ENCODE data around the gene RAB3D.
"Not testable (repeated sequence)": the region's sequence is repeated elsewhere in the genome, so short reads cannot be mapped to it uniquely, and the experiment has no call there.

RAB3D gene

DNA sequence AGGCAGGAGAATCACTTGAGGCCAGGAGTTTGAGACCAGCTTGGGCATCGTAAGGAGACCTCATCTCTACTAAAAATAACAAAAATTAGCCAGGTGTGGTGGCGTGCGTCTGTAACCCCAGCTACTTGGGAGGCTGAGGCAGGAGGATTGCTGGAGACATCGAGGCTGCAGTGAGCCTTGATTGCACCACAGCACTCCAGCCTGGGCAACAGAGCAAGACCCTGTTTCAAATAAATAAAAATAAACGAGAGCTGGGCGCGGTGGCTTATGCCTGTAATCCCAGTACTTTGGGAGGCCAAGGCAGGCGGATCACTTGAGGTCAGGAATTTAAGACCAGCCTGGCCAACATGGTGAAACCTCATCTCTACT, 626 bp upstream of the RAB3D start:
- in situ Hi-C loops (cut with MboI; ENCODE audit: low sequenced_read_pairs) = not testable (repeated sequence)

DNA sequence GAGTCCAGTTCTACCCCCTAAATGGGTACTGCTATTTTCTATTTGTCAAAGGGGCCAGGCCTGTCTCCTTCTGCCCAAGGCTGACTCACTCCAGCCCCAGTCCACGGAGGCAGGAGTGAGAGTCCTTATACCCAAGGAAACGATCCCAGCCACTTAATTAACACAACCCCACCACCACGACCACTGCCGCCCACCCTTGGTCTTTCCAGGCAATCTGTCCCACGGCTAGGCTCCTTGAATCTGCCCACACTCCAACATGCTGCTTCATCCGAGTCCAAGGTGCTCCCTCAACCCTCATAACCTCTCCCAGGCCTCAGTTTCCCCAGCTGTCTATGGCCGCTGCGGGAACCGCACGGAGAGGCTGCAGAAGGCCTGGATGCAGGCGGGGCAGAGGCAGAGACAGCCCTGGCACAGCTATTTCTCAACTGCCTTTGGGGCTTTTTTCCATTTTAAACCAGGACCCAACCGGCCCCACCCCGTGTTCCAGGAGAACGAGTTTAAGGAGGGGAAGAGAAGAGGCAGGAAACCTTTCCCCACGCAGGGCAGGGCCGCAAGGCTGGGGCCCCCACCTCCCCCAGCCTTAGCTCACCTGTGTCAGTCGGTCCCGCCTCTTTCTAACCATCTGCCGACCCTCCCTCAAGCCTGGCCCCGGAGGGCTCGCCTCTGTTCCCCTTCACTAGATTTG, 746 bp downstream of the RAB3D start:
- in situ Hi-C loops (cut with MboI; ENCODE audit: low sequenced_read_pairs) = no loop called here

DNA sequence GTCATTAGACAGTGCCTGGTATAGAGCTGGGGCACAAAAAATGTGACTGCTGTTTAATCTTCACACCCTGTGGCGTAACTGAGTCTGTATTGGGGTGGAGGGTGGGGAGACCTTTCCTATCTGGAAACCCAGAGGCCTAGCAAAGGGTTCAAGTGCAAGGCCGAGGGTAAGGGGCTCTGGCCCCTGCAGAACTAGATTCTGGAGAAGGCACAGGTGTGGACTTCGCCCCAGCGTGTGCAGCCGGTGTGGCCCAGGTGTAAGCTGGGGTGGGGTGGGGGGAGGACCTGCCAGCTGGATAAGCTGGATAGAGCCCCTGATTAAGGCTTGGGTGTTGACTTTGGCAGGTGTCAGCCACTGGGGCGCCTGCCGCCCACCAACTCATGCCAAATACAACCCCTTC, 1.3 kb downstream of the RAB3D start:
- in situ Hi-C loops (cut with MboI; ENCODE audit: low sequenced_read_pairs) = no loop called here

GRCh38 chr19:11337080-11337479, 2.4 kb downstream of the RAB3D start:
- in situ Hi-C loops (cut with MboI; ENCODE audit: low sequenced_read_pairs) = no loop called here

- in situ Hi-C loops (cut with MboI; ENCODE audit: low sequenced_read_pairs) = no loop called here
Observed at GRCh38 chr19:11335449-11336146, 3.9 kb downstream of the RAB3D start.

DNA sequence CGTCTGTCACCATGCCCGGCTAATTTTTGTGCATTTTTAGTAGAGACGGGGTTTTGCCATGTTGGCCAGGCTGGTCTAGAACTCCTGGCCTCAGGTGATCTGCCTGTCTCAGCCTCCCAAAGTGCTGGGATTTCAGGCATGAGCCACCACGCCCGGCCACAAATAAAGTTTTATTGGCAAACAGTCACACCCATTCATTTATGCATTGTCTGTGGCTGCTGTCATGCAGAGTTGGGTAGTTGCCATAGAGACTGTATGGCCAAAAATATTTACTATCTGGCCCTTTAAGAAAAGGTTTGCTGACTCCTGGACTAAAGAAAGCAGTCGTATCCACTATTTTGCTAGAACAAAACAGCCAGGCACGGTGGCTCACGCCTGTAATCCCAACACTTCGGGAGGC, 5.6 kb downstream of the RAB3D start:
- in situ Hi-C loops (cut with MboI; ENCODE audit: low sequenced_read_pairs) = not testable (repeated sequence)

GRCh38 chr19:11332822-11333221, 6.6 kb downstream of the RAB3D start:
- in situ Hi-C loops (cut with MboI; ENCODE audit: low sequenced_read_pairs) = no loop called here

- in situ Hi-C loops (cut with MboI; ENCODE audit: low sequenced_read_pairs) = no loop called here
Observed at GRCh38 chr19:11331502-11331901, 8.0 kb downstream of the RAB3D start.

DNA sequence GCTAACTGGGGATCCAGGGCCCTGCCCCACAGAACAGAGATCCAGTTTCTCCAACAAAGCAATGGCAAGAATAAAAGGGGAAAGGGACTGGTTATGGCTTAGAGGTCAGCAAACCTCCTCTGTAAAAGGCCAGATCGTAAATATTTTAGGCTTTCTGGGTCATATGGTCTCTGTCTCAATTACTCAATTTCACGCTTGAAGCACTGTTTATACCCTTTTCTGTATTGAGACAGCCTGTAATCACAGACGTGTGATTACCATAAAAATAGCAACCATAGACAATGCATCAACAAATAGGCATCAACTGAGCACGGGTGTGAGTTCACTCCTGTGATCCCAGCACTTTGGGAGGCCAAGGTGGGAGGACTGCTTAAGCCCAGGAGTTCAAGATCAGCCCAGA, 9.3 kb downstream of the RAB3D start:
- in situ Hi-C loops (cut with MboI; ENCODE audit: low sequenced_read_pairs) = no loop called here

DNA sequence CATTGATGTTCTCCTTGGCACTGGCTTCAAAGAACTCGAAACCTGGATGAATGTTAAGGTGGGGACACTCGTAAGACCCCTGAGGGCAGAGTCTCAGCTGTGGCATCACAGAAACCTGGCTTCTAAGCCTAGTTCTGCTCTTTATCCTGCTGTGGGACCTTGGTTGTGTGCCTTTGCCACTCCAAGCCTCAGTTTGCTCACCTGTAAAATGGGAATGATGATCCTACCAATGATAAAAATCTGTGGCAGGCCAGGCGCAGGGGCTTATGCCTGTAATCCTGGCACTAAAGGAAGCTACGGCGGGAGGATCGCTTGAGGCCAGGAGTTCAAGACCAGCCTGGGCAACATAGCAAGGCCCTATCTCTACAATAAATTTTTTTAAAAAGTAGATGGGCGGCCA, 13.9 kb downstream of the RAB3D start:
- in situ Hi-C loops (cut with MboI; ENCODE audit: low sequenced_read_pairs) = no loop called here

DNA sequence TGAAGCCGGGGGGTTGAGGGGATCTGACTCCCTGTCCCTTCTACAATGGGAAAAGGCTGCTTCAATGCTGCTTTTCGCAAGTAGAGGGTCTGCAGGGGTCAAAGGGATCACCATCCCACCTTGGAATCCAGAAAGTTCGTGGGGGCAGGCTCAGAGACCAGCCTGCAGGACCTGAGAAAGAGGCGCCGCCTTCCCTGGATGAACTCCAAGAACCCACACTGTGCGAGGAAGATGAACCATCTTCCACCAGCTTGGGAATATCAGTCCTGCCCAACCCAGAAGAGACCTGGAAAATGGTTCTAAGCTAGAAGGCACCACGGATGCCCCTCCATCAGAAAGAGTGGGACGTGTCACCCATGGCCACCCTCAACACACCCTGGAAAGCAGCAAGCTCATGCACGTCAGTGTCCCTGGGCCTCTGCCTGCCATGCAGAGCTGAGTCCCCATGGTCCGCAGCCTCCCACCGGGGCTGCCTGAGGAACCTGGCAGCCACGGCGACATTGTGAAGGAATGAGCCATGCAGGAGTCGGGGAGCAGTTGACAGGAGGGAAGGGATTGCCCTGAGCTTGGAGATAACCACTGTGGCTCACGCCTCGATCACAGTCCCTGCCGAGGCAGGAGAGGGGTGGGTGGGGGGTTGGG, 14.6 kb downstream of the RAB3D start:
- in situ Hi-C loops (cut with MboI; ENCODE audit: low sequenced_read_pairs) = no loop called here

GRCh38 chr19:11324079-11324661, 15.3 kb downstream of the RAB3D start:
- in situ Hi-C loops (cut with MboI; ENCODE audit: low sequenced_read_pairs) = no loop called here

- in situ Hi-C loops (cut with MboI; ENCODE audit: low sequenced_read_pairs) = no loop called here
Observed at GRCh38 chr19:11323601-11324078, 15.8 kb downstream of the RAB3D start.

- in situ Hi-C loops (cut with MboI; ENCODE audit: low sequenced_read_pairs) = no loop called here
Observed at GRCh38 chr19:11322269-11323024, 17.0 kb downstream of the RAB3D start.

DNA sequence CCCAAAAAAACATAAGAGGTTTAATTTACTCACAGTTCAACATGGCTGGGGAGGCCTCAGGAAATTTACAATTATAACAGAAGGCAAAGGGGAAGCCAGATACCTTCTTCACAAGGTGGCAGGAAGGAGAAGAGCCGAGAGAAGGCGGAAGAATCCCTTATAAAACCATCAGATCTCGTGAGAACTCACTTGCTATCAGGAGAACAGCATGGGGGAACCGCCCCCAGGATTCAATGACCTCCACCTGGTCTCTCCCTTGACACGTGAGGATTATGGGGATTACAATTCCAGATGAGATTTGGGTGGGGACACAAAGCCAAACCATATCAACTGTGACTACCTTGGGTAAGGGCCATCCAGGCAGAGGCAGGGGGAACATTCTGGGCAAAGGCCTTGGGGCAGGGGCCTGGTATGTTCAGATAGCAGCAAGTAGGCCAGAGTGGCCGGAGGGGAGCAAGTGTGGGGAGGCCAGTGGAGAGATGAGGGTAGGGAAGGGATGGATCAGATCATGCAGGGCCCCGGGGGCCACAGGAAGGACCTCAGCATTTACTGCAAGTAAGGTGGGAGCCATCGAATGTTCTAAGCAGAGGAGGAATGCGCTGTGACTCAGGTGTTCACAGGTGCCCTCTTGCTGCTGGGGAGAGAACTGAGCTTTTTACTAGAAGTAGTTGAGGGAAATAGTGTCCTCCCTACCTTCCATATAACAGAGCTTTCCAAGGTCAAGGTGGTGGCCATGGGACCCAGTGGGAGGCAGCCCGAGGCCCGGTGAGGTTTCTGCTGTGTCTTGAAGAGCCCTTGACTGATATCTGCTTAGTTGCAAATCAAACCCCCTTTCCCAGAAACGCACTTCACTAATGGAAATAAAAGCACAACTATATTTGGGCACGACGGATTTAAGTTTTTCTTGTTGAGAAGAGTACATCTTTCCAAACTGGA, 18.0 kb downstream of the RAB3D start:
- in situ Hi-C loops (cut with MboI; ENCODE audit: low sequenced_read_pairs) = no loop called here

GRCh38 chr19:11320278-11320995, 19.0 kb downstream of the RAB3D start:
- in situ Hi-C loops (cut with MboI; ENCODE audit: low sequenced_read_pairs) = not testable (repeated sequence)

- in situ Hi-C loops (cut with MboI; ENCODE audit: low sequenced_read_pairs) = no loop called here
Observed at GRCh38 chr19:11306337-11306736, 33.1 kb downstream of the RAB3D start.

GRCh38 chr19:11304936-11305335, 34.5 kb downstream of the RAB3D start:
- in situ Hi-C loops (cut with MboI; ENCODE audit: low sequenced_read_pairs) = no loop called here

DNA sequence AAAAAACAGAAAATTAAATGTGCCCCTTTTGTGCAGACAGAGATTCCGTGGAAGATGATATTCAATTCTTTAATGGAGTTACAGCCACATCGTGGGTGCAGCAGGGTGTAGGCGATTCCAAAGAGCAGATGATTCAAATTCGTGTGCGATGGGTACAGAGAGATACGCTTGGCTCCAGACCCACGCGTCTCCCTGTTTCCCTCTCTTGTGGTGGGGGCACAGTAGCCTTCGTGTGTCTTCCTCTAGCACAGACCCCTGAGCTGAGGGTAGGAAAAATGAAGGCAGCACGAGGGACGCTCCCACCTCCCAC, 38.7 kb downstream of the RAB3D start:
- in situ Hi-C loops (cut with MboI; ENCODE audit: low sequenced_read_pairs) = no loop called here

Data from hTERT RPE-1 (cell line).